Liver (tissue), 9 donors: ENCODE results near the gene GREM2. TPM values are rescaled to one million over a fixed set of nuclear protein-coding genes. Genes with fewer than 3 reads are reported as not detected.

Source experiments
- DNase-seq: peaks from one replicate; pipeline ENCODE4 v3.0.0-alpha.2; 2017; ENCODE audit warnings: low spot score
- H3K27ac ChIP-seq, 2 donors: one replicate each; pipeline ENCODE4 v1.7.0; 2013; ENCODE audit warnings: inconsistent platforms in 2 of 2, low read length in 2 of 2, control low read depth in 1 of 2, low read depth in 1 of 2, mild to moderate bottlenecking in 1 of 2
- H3K27me3 ChIP-seq, 4 donors: one replicate each; pipeline versions ENCODE4 v1.6.1 to v1.7.0; 2013; ENCODE audit warnings: low read length in 3 of 4, inconsistent platforms in 1 of 4, mild to moderate bottlenecking in 1 of 4, moderate library complexity in 1 of 4; ENCODE audit not compliant: control insufficient read depth in 4 of 4, insufficient read depth in 4 of 4
- H3K36me3 ChIP-seq, 4 donors: one replicate each; pipeline versions ENCODE4 v1.6.1 to v1.7.0; 2013; ENCODE audit warnings: low read length in 3 of 4, mild to moderate bottlenecking in 3 of 4, low read depth in 1 of 4, moderate library complexity in 1 of 4; ENCODE audit not compliant: control insufficient read depth in 4 of 4, insufficient read depth in 3 of 4
- H3K4me1 ChIP-seq, 4 donors: one replicate each; pipeline versions ENCODE4 v1.6.1 to v1.7.0; 2013; ENCODE audit warnings: low read length in 3 of 4, mild to moderate bottlenecking in 3 of 4, moderate library complexity in 1 of 4; ENCODE audit not compliant: control insufficient read depth in 4 of 4, insufficient read depth in 4 of 4
- H3K4me3 ChIP-seq, 3 donors: one replicate each; pipeline versions ENCODE4 v1.6.1 to v1.7.0; 2013; ENCODE audit warnings: low read length in 3 of 3, control low read depth in 1 of 3, low read depth in 1 of 3, mild to moderate bottlenecking in 1 of 3
- H3K9ac ChIP-seq, 2 donors: one replicate each; pipeline ENCODE4 v1.7.0; 2013; ENCODE audit warnings: low read length in 2 of 2, mild to moderate bottlenecking in 2 of 2, moderate library complexity in 2 of 2, control low read depth in 1 of 2, low read depth in 1 of 2
- H3K9me3 ChIP-seq, 4 donors: one replicate each; pipeline versions ENCODE4 v1.6.1 to v1.7.0; 2013; ENCODE audit warnings: low read length in 3 of 4; ENCODE audit not compliant: control insufficient read depth in 4 of 4
- ATF3 ChIP-seq: IDR thresholded peaks from 2 replicates; pipeline ENCODE4 v1.6.1; 2016; ENCODE audit warnings: antibody characterized with exemption
- CTCF ChIP-seq: fragments of 150-350 bp; IDR thresholded peaks from 2 replicates; pipeline ENCODE4 v1.5.1; 2017; ENCODE audit warnings: improper control_type of control experiment, low read depth, low read length; ENCODE audit not compliant: missing input control
- EGR1 ChIP-seq, 2 donors: IDR thresholded peaks; 2 replicates each; pipeline ENCODE4 v1.6.1; 2016 to 2018; ENCODE audit warnings: antibody characterized with exemption in 2 of 2, low read depth in 2 of 2
- FOXA1 ChIP-seq: IDR thresholded peaks from 2 replicates; pipeline ENCODE4 v1.6.1; 2016; ENCODE audit warnings: antibody characterized with exemption
- FOXA2 ChIP-seq: IDR thresholded peaks from 2 replicates; pipeline ENCODE4 v1.6.1; 2016; ENCODE audit warnings: antibody characterized with exemption
- GABPA ChIP-seq, 2 donors: IDR thresholded peaks in 1 of 2; conservative IDR thresholded peaks in 1 of 2; 2 replicates each; pipeline ENCODE4 v1.6.1; 2016; ENCODE audit warnings: antibody characterized with exemption in 2 of 2, mild to moderate bottlenecking in 1 of 2, moderate library complexity in 1 of 2
- HNF4A ChIP-seq, 2 donors: conservative IDR thresholded peaks; 2 replicates each; pipeline ENCODE4 v1.6.1; 2016; ENCODE audit warnings: antibody characterized with exemption in 2 of 2, mild to moderate bottlenecking in 2 of 2
- JUND ChIP-seq, 2 donors: IDR thresholded peaks; 2 replicates each; pipeline ENCODE4 v1.6.1; 2016; ENCODE audit warnings: antibody characterized with exemption in 2 of 2
- MAX ChIP-seq: IDR thresholded peaks from 2 replicates; pipeline ENCODE4 v1.6.1; 2016; ENCODE audit warnings: antibody characterized with exemption
- NR2F2 ChIP-seq: IDR thresholded peaks from 2 replicates; pipeline ENCODE4 v1.6.1; 2016; ENCODE audit warnings: antibody characterized with exemption
- RAD21 ChIP-seq, 2 donors: IDR thresholded peaks; 2 replicates each; pipeline ENCODE4 v1.6.1; 2016; ENCODE audit warnings: antibody characterized with exemption in 2 of 2, mild to moderate bottlenecking in 2 of 2
- RXRA ChIP-seq, 2 donors: IDR thresholded peaks; 2 replicates each; pipeline ENCODE4 v1.6.1; 2017 to 2018; ENCODE audit warnings: antibody characterized with exemption in 2 of 2, mild to moderate bottlenecking in 1 of 2
- SP1 ChIP-seq: IDR thresholded peaks from 2 replicates; pipeline ENCODE4 v1.6.1; 2018; ENCODE audit warnings: antibody characterized with exemption, mild to moderate bottlenecking
- YY1 ChIP-seq: IDR thresholded peaks from 2 replicates; pipeline ENCODE4 v1.6.1; 2016; ENCODE audit warnings: antibody characterized with exemption, mild to moderate bottlenecking
- ZBTB33 ChIP-seq: IDR thresholded peaks from 2 replicates; pipeline ENCODE4 v1.6.1; 2016; ENCODE audit warnings: antibody characterized with exemption
- WGBS: extraction: QIAGEN DNeasy Blood & Tissue Kit; methylation state at CpG from one replicate; pipeline ENCODE4 v1.1.7; 2013; 5-methylcytosine and 5-hydroxymethylcytosine counted together
- polyA plus RNA-seq, 2 donors: library from polyadenylated mRNA; stranded (reverse) in 1 of 2; unstranded in 1 of 2; fragments of 200-250 nt in 1 of 2; fragments of >200 nt in 1 of 2; fragmentation: Nextera tagmentation in 1 of 2; extraction: Ambion mirVana in 1 of 2; gene quantifications; one replicate each; pipeline versions ENCODE4 v1.2.1 to v1.2.3, GENCODE V29; 2013 to 2015
- total RNA-seq, 2 donors: library from RNA; depleted of rRNA; stranded (reverse); fragments of >200 nt; gene quantifications; one replicate each; pipeline ENCODE4 v1.2.3, GENCODE V29; 2014
- donor health status: healthy.
- donor health status: healthy.
- donor health status: healthy.
- donor health status: healthy.
- donor health status: healthy.

GREM2 gene
- total and polyA plus RNA-seq, 4 donors, result 0.19 to 19.5 (median 4.3) TPM

- Histone ChIP-seq H3K4me1 (peaks cover 3 to 8% (median 4%) of the 10 kb centered on the region in 4 donors), H3K9me3 (no peaks in the 10 kb centered on the region), H3K9ac (no peak overlapping the region), H3K4me3 (no peak overlapping the region), H3K27me3 (no peaks in the 10 kb centered on the region), H3K36me3 (no peaks in the 10 kb centered on the region), H3K27ac (no peak overlapping the region)
- 72% methylated on average over 8 of the region's 8 CpGs for WGBS
- DNase-seq, result no peak
- TF ChIP-seq EGR1 (IDR thresholded peaks at IDR 0.05; ENCODE audit: low read depth in 2 of 2), result no peak
- no peak for TF ChIP-seq RXRA (IDR thresholded peaks at IDR 0.05)
- no peak for TF ChIP-seq CTCF
Observed at GRCh38 chr1:240652549-240652948, 40.6 kb upstream of the GREM2 start.

GRCh38 chr1:240650877-240651276 is 38.9 kb upstream of the GREM2 start:
- H3K27ac ChIP-seq, result no peak overlapping the region

More at GRCh38 chr1:240650877-240651276, 38.9 kb upstream of the GREM2 start:
- Histone ChIP-seq H3K36me3 (no peaks in the 10 kb centered on the region), H3K9me3 (no peaks in the 10 kb centered on the region), H3K4me1 (peaks cover 3 to 8% (median 4%) of the 10 kb centered on the region in 4 donors), H3K27me3 (no peaks in the 10 kb centered on the region), H3K4me3 (no peak overlapping the region), H3K9ac (no peak overlapping the region)
- DNase-seq, result no peak
- TF ChIP-seq FOXA1 (no peak), EGR1 (IDR thresholded peaks at IDR 0.05; ENCODE audit: low read depth in 2 of 2) (no peak), HNF4A (conservative IDR thresholded peaks at IDR 0.05) (no peak), YY1 (no peak), RAD21 (IDR thresholded peaks at IDR 0.05) (no peak), CTCF (no peak), GABPA (IDR thresholded peaks at IDR 0.05 in 1 of 2, conservative IDR thresholded peaks at IDR 0.05 in 1 of 2) (no peak), SP1 (no peak), FOXA2 (no peak), MAX (no peak), NR2F2 (no peak), JUND (IDR thresholded peaks at IDR 0.05) (no peak), RXRA (IDR thresholded peaks at IDR 0.05) (no peak), ZBTB33 (no peak), ATF3 (no peak)
